ENCODE results near the gene C22orf39.

The C22orf39 gene

DNA sequence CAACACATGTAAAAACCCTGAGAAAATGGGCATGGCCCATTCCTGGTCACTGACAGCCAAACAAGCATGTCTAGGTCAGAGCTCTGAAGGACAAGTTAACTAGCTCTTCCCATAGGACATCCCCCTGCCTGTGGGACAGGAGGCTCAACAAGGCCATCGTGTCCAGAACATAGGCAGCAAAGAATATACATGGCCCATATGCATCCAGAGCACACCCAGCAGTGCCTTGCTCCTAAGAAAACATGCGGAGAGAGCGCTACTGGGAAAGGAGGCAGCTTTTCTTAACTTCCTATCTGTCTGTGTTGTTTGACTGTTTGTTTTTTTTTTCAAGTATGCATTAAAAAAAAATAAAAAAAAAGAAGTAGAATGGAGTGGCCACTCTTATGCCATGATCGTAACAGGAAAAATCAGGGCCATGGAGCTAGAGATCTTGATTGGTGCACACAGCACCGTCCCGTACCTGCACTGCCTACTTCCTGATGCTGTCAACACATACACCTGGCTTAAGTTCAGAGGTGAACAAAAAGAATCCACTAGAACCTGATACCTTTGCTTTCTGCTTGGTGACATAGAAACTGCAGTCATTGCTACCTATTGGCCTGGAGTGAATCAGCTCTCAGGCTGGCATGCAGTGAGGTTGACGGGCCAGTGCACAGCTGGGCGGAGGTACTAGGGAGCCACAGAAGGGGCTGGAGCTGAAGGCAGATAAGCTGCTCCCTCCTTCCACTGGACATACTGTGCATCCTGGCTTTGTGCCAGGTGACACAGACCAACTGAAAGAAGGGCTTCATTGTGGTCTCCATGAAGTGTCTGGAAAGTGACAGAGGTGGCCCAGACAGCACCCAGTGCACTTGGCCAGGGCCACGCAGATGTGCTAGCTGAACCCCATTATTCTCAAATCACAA is 19.6 kb upstream of the C22orf39 start:
- H3K4me3 ChIP-seq (ENCODE audit: control insufficient read depth, low read depth, low read length), result no peak overlapping the region
- no peak for DNase-seq (ENCODE audit: low read depth)

GRCh38 chr22:19466126-19466716 is 18.7 kb upstream of the C22orf39 start:
- H3K4me3 ChIP-seq (ENCODE audit: control insufficient read depth, low read depth, low read length), result no peak overlapping the region
- no peak for DNase-seq (ENCODE audit: low read depth)
- no peak for TF ChIP-seq CTCF (conservative IDR thresholded peaks at IDR 0.05; ENCODE audit: control insufficient read depth, insufficient read depth, low read depth, low read length)

More for the DNA sequence above, 19.6 kb upstream of the C22orf39 start:
- TF ChIP-seq CTCF (conservative IDR thresholded peaks at IDR 0.05; ENCODE audit: control insufficient read depth, insufficient read depth, low read depth, low read length), result no peak

GRCh38 chr22:19464975-19465374 is 17.5 kb upstream of the C22orf39 start:
- TF ChIP-seq CTCF (conservative IDR thresholded peaks at IDR 0.05; ENCODE audit: control insufficient read depth, insufficient read depth, low read depth, low read length), result no peak
- DNase-seq (ENCODE audit: low read depth), result no peak
- H3K4me3 ChIP-seq (ENCODE audit: control insufficient read depth, low read depth, low read length), result no peak overlapping the region

DNA sequence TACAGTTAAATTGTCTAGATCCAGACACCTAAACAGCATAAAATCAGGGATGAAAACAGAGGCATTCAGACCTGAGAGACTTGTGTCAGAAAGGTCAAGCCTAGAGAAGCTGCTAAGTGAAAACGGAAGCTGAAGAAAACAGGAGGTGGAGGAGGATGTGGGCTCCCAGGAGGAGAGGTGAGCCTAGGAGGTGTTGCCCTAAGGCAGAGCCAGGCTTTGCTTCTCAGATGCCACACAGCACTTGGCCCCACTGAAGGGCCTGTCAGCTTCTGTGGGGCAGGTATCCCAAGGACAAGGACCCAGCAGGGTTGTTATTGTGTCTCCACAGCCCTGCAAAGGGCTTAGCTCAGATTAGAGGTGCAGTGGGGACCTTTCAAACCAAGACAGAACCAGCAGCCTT is 17.0 kb upstream of the C22orf39 start:
- no peak for DNase-seq (ENCODE audit: low read depth)
- no peak for TF ChIP-seq CTCF (conservative IDR thresholded peaks at IDR 0.05; ENCODE audit: control insufficient read depth, insufficient read depth, low read depth, low read length)
- no peak overlapping the region for H3K4me3 ChIP-seq (ENCODE audit: control insufficient read depth, low read depth, low read length)

DNA sequence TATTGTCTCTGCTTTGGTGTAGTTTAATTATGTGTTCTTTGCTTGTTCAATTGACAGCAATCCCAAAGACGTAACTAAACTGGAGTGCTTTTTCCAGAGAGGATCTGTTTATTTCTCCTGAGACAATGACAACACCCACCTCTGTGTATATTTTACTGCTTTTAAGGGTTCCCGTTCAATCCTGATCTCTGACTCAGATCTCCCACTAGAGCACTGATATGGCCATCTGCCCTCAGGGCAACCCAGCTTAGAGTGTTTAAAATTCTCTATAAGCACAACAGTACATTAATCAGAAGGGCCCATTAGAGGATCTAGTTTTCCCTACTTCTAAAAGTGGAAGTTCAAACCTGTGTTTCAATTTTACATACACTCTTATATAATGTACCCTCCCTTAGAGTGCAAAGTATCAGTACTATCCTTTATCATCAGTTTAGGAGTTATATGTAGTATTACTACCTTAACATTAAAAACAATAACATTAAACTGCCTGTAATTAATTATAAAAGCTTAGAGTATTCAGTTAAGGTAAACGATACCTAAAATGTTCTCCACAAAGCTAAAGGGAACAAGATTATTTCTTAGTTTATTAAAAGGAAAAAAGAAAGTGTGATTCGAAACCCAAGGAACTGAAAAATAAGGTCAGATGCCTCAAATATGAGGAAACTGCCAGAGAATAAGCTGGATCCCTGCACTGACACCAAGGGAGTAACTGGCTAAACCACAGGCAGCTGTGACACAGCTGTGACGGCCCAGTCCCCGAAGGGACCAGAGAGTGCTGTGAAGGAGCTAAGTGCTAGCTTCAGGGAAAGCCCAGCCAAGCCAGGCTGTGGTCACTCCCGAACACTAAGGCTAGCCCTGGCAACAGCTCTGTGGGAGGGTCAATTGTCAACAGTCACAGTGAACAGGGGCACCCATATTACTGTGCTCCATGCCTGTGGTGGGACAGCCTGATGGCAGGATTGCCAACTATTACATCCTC is 16.3 kb upstream of the C22orf39 start:
- TF ChIP-seq CTCF (conservative IDR thresholded peaks at IDR 0.05; ENCODE audit: control insufficient read depth, insufficient read depth, low read depth, low read length), result no peak
- DNase-seq (ENCODE audit: low read depth), result peak; percentile 28
- no peak overlapping the region for H3K4me3 ChIP-seq (ENCODE audit: control insufficient read depth, low read depth, low read length)

- no peak for TF ChIP-seq CTCF (conservative IDR thresholded peaks at IDR 0.05; ENCODE audit: control insufficient read depth, insufficient read depth, low read depth, low read length)
- no peak for DNase-seq (ENCODE audit: low read depth)
- no peak overlapping the region for H3K4me3 ChIP-seq (ENCODE audit: control insufficient read depth, low read depth, low read length)
Observed at GRCh38 chr22:19463008-19463407, 15.5 kb upstream of the C22orf39 start.

All from fibroblast of mammary gland (primary cell).